Measurements from ENCODE around the gene PRPF40B. TPM values are rescaled to one million over a fixed set of nuclear protein-coding genes. Genes with fewer than 3 reads are reported as not detected.

Gene PRPF40B
- total RNA-seq, 1 experiment from 2014 or later, result 33.3 TPM

- BruUV-seq (replicated peaks), result no TSS peak
- Mint-ChIP-seq H3K9me3 (ENCODE audit: unreplicated experiment) (no peaks in the 10 kb centered on the region), H3K4me3 (ENCODE audit: unreplicated experiment) (no peak overlapping the region), H3K36me3 (ENCODE audit: insufficient read depth, unreplicated experiment) (no peaks in the 10 kb centered on the region), H3K4me1 (ENCODE audit: low read depth, unreplicated experiment) (peaks cover 16% of the 10 kb centered on the region), H3K27me3 (ENCODE audit: insufficient read depth, unreplicated experiment) (no peaks in the 10 kb centered on the region), H3K27ac (ENCODE audit: unreplicated experiment) (no peak overlapping the region)
- no peak for TF ChIP-seq CTCF (IDR thresholded peaks at IDR 0.05; ENCODE audit: insufficient read depth in 1 of 2, low read depth in 1 of 2, low read length in 1 of 2, severe bottlenecking in 1 of 2, unreplicated experiment in 1 of 2)
- peaks cover 18% of the 10 kb centered on the region for H3K4me1 ChIP-seq
- H3K9me3 ChIP-seq, result no peaks in the 10 kb centered on the region
- ChIA-PET CTCF (no interaction called here), POLR2A (interaction anchor here (1.0 kb wide), 1 partner anchor 61 kb away, joined by 3 read pairs; no protein-coding TSS in a partner anchor)
- intact Hi-C loops (cut with micrococcal nuclease; ENCODE audit: unreplicated experiment), result no loop called here
- no peaks in the 10 kb centered on the region for H3K27me3 ChIP-seq (replicated peaks; ENCODE audit: control insufficient read depth, insufficient read depth, low read length)
- DNase-seq, result no peak
- no peaks in the 10 kb centered on the region for H3K36me3 ChIP-seq (ENCODE audit: control insufficient read depth, insufficient read depth, low read length)
- H3K4me3 ChIP-seq (ENCODE audit: low read depth, low read length), result no peak overlapping the region
Measured at GRCh38 chr12:49680075-49680474, 56.7 kb downstream of the PRPF40B start.

- H3K36me3 ChIP-seq (ENCODE audit: control insufficient read depth, insufficient read depth, low read length), result no peaks in the 10 kb centered on the region
- DNase-seq, result no peak
- no peaks in the 10 kb centered on the region for H3K27me3 Mint-ChIP-seq (ENCODE audit: insufficient read depth, unreplicated experiment)
- H3K9me3 Mint-ChIP-seq (ENCODE audit: unreplicated experiment), result no peaks in the 10 kb centered on the region
- TF ChIP-seq CTCF (IDR thresholded peaks at IDR 0.05; ENCODE audit: insufficient read depth in 1 of 2, low read depth in 1 of 2, low read length in 1 of 2, severe bottlenecking in 1 of 2, unreplicated experiment in 1 of 2), result no peak
- H3K27me3 ChIP-seq (replicated peaks; ENCODE audit: control insufficient read depth, insufficient read depth, low read length), result no peaks in the 10 kb centered on the region
- peaks cover 16% of the 10 kb centered on the region for H3K4me1 Mint-ChIP-seq (ENCODE audit: low read depth, unreplicated experiment)
- H3K9me3 ChIP-seq, result 0 out of 2 replicates have a peak, but pooled peaks cover 3% of the 10 kb centered on the region
- no peaks in the 10 kb centered on the region for H3K36me3 Mint-ChIP-seq (ENCODE audit: insufficient read depth, unreplicated experiment)
- ChIA-PET POLR2A (interaction anchor here (1.2 kb wide), 1 partner anchor 58 kb away, joined by 4 read pairs; no protein-coding TSS in a partner anchor), CTCF (interaction anchor here (0.7 to 2.2 kb wide), 3 partner anchors 11 to 60 kb away, joined by 3 to 11 read pairs (median 5); partner anchors contain the start of genes PRPF40B and TMBIM6)
- no TSS peak for BruUV-seq (replicated peaks)
- intact Hi-C loops (cut with micrococcal nuclease; ENCODE audit: unreplicated experiment), result no loop called here
- H3K27ac Mint-ChIP-seq (ENCODE audit: unreplicated experiment), result no peak overlapping the region
- H3K4me1 ChIP-seq, result peaks cover 30% of the 10 kb centered on the region
- H3K4me3 Mint-ChIP-seq (ENCODE audit: unreplicated experiment), result no peak overlapping the region
- no peak overlapping the region for H3K4me3 ChIP-seq (ENCODE audit: low read depth, low read length)
Measured at GRCh38 chr12:49683599-49684309, 60.4 kb downstream of the PRPF40B start.

GRCh38 chr12:49684310-49684854, 61.0 kb downstream of the PRPF40B start:
- Histone ChIP-seq H3K9me3 (0 out of 2 replicates have a peak, but pooled peaks cover 3% of the 10 kb centered on the region), H3K4me3 (ENCODE audit: low read depth, low read length) (no peak overlapping the region), H3K36me3 (ENCODE audit: control insufficient read depth, insufficient read depth, low read length) (no peaks in the 10 kb centered on the region), H3K4me1 (peaks cover 30% of the 10 kb centered on the region), H3K27me3 (replicated peaks; ENCODE audit: control insufficient read depth, insufficient read depth, low read length) (no peaks in the 10 kb centered on the region)
- Mint-ChIP-seq H3K4me3 (ENCODE audit: unreplicated experiment) (no peak overlapping the region), H3K27me3 (ENCODE audit: insufficient read depth, unreplicated experiment) (no peaks in the 10 kb centered on the region), H3K4me1 (ENCODE audit: low read depth, unreplicated experiment) (peaks cover 16% of the 10 kb centered on the region), H3K27ac (ENCODE audit: unreplicated experiment) (no peak overlapping the region), H3K36me3 (ENCODE audit: insufficient read depth, unreplicated experiment) (no peaks in the 10 kb centered on the region), H3K9me3 (ENCODE audit: unreplicated experiment) (no peaks in the 10 kb centered on the region)
- no TSS peak for BruUV-seq (replicated peaks)
- ChIA-PET CTCF (interaction anchor here (2.2 kb wide), 1 partner anchor 57 kb away, joined by 11 read pairs; the partner anchor contains the start of gene TMBIM6), POLR2A (interaction anchor here (1.2 kb wide), 1 partner anchor 57 kb away, joined by 4 read pairs; no protein-coding TSS in a partner anchor)
- no peak for DNase-seq
- intact Hi-C loops (cut with micrococcal nuclease; ENCODE audit: unreplicated experiment), result no loop called here
- no peak for TF ChIP-seq CTCF (IDR thresholded peaks at IDR 0.05; ENCODE audit: insufficient read depth in 1 of 2, low read depth in 1 of 2, low read length in 1 of 2, severe bottlenecking in 1 of 2, unreplicated experiment in 1 of 2)
